DOHH2 (cell line): ENCODE data around the gene SELENOP.

Experiments
- CTCF ChIP-seq: fragments of 200-600 bp; sonication (generic); IDR thresholded peaks from one replicate; pipeline ENCODE4 v1.5.1; 2014; ENCODE audit warnings: antibody characterized with exemption, mild to moderate bottlenecking, low read depth, low read length; ENCODE audit not compliant: poor library complexity, severe bottlenecking
- EZH2phosphoT487 ChIP-seq: fragments of 200-600 bp; sonication (generic); IDR thresholded peaks from 2 replicates; pipeline ENCODE4 v1.6.1; 2017; ENCODE audit warnings: borderline replicate concordance, mild to moderate bottlenecking, antibody characterized with exemption, low read length, moderate library complexity, mixed read lengths

DNA sequence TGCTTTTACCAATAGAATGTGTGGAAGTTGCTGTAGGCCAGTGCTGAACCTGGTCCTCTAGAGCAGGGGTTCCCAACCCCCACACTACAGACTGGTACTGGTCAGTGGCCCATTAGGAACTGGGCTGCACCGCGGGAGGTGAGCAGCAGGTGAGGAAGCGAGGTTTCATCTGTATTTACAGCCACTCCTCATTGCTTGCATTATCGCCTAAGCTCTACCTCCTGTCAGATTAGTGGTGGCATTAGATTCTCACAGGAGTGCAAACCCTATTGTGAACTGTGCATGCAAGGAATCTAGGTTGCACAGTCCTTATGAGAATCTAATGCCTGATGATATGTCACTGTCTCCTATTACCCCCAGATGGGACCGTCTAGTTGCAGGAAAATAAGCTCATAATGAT lies 61.2 kb downstream of the SELENOP start:
- TF ChIP-seq CTCF: no peak
- no peak for TF ChIP-seq EZH2phosphoT487
